ENCODE data around the gene HDAC4. TPM values are rescaled to one million over a fixed set of nuclear protein-coding genes. Genes with fewer than 3 reads are reported as not detected.

HDAC4 gene
- polyA plus RNA-seq, 1 experiment, result 8.9 TPM

- CTCF ChIA-PET, result interaction anchor here (1.4 kb wide), 1 partner anchor 601 kb away, joined by 5 read pairs; no protein-coding TSS in a partner anchor
- POLR2A ChIA-PET, result no interaction called here
- no peak for DNase-seq (ENCODE audit: low read depth, low spot score)
- Histone ChIP-seq H3K9me3 (ENCODE audit: control insufficient read depth, insufficient read depth, low read length) (peaks cover 7% of the 10 kb centered on the region), H3K27ac (ENCODE audit: low read depth, low read length) (no peak overlapping the region), H3K27me3 (ENCODE audit: control insufficient read depth, insufficient read depth, low read length) (no peaks in the 10 kb centered on the region), H3K4me3 (ENCODE audit: low read depth, low read length) (no peak overlapping the region)
- no peak for TF ChIP-seq CTCF (IDR thresholded peaks at IDR 0.05; ENCODE audit: low read depth, low read length)
Measured at GRCh38 chr2:239391286-239392071, 9.3 kb downstream of the HDAC4 start.

GRCh38 chr2:239390546-239391285 is 10.1 kb downstream of the HDAC4 start:
- Histone ChIP-seq H3K27ac (ENCODE audit: low read depth, low read length) (no peak overlapping the region), H3K4me3 (ENCODE audit: low read depth, low read length) (no peak overlapping the region), H3K27me3 (ENCODE audit: control insufficient read depth, insufficient read depth, low read length) (no peaks in the 10 kb centered on the region), H3K9me3 (ENCODE audit: control insufficient read depth, insufficient read depth, low read length) (peaks cover 7% of the 10 kb centered on the region)
- ChIA-PET CTCF (interaction anchor here (1.4 kb wide), 1 partner anchor 601 kb away, joined by 5 read pairs; no protein-coding TSS in a partner anchor), POLR2A (no interaction called here)
- no peak for TF ChIP-seq CTCF (IDR thresholded peaks at IDR 0.05; ENCODE audit: low read depth, low read length)
- DNase-seq (ENCODE audit: low read depth, low spot score), result no peak

- H3K4me3 ChIP-seq (ENCODE audit: low read depth, low read length), result no peak overlapping the region
- CTCF ChIA-PET, result interaction anchor here (1.4 kb wide), 1 partner anchor 603 kb away, joined by 5 read pairs; no protein-coding TSS in a partner anchor
- peaks cover 13% of the 10 kb centered on the region for H3K9me3 ChIP-seq (ENCODE audit: control insufficient read depth, insufficient read depth, low read length)
- H3K27ac ChIP-seq (ENCODE audit: low read depth, low read length), result no peak overlapping the region
- POLR2A ChIA-PET, result no interaction called here
- no peak for TF ChIP-seq CTCF (IDR thresholded peaks at IDR 0.05; ENCODE audit: low read depth, low read length)
- no peak for DNase-seq (ENCODE audit: low read depth, low spot score)
- no peaks in the 10 kb centered on the region for H3K27me3 ChIP-seq (ENCODE audit: control insufficient read depth, insufficient read depth, low read length)
Measured at GRCh38 chr2:239389414-239390329, 11.1 kb downstream of the HDAC4 start.

- Histone ChIP-seq H3K4me3 (ENCODE audit: low read depth, low read length) (no peak overlapping the region), H3K27me3 (ENCODE audit: control insufficient read depth, insufficient read depth, low read length) (no peaks in the 10 kb centered on the region), H3K27ac (ENCODE audit: low read depth, low read length) (no peak overlapping the region), H3K9me3 (ENCODE audit: control insufficient read depth, insufficient read depth, low read length) (peaks cover 18% of the 10 kb centered on the region)
- DNase-seq (ENCODE audit: low read depth, low spot score), result no peak
- ChIA-PET CTCF (interaction anchor here (0.7 kb wide), 1 partner anchor 274 kb away, joined by 3 read pairs; no protein-coding TSS in a partner anchor), POLR2A (no interaction called here)
- no peak for TF ChIP-seq CTCF (IDR thresholded peaks at IDR 0.05; ENCODE audit: low read depth, low read length)
Measured at GRCh38 chr2:239388236-239389151, 12.3 kb downstream of the HDAC4 start.

Data from AG04450 (cell line).